Muscle of leg (tissue), 11 donors: ENCODE results near the gene CCDC188. TPM values are rescaled to one million over a fixed set of nuclear protein-coding genes. Genes with fewer than 3 reads are reported as not detected.

Experiments used
- DNase-seq: peaks from one replicate; pipeline ENCODE4 v3.0.0; 2013
- H3K27ac ChIP-seq: one replicate; pipeline ENCODE4 v1.5.1; 2013; ENCODE audit warnings: mild to moderate bottlenecking, low read length, control low read depth
- H3K27me3 ChIP-seq: one replicate; pipeline ENCODE4 v1.6.1; 2013; ENCODE audit warnings: low read length; ENCODE audit not compliant: control insufficient read depth, insufficient read depth
- H3K36me3 ChIP-seq: one replicate; pipeline ENCODE4 v1.6.1; 2013; ENCODE audit warnings: low read length; ENCODE audit not compliant: control insufficient read depth, insufficient read depth
- H3K4me1 ChIP-seq: one replicate; pipeline ENCODE4 v1.6.1; 2013; ENCODE audit warnings: low read length; ENCODE audit not compliant: control insufficient read depth, insufficient read depth
- H3K4me3 ChIP-seq: one replicate; pipeline ENCODE4 v1.5.1; 2013; ENCODE audit warnings: low read length, control low read depth
- H3K9me3 ChIP-seq: replicated peaks from 2 replicates; pipeline ENCODE4 v1.6.1; 2013; ENCODE audit warnings: low read depth, low read length; ENCODE audit not compliant: control insufficient read depth
- WGBS: methylation state at CpG from one replicate; pipeline ENCODE4 v1.1.5; 2013; ENCODE audit warnings: missing lambda C conversion rate; ENCODE audit not compliant: insufficient coverage; 5-methylcytosine and 5-hydroxymethylcytosine counted together
- polyA plus RNA-seq, 8 donors: library from polyadenylated mRNA; unstranded; fragments of 120-200 nt; gene quantifications; one replicate each; pipeline versions ENCODE4 v1.2.1 to v1.2.3, GENCODE V29; 2013; ENCODE audit warnings: inconsistent platforms in 1 of 8, low replicate concordance in 1 of 8; ENCODE audit not compliant: insufficient read length in 8 of 8, insufficient read depth in 1 of 8
- total RNA-seq: library from RNA; stranded (reverse); fragments of 120-200 nt; gene quantifications from one replicate; pipeline ENCODE4 v1.2.4, GENCODE V29; 2013

Gene CCDC188
- total and polyA plus RNA-seq, 9 donors, result 0.84 to 2.8 (median 1.5) TPM

DNA sequence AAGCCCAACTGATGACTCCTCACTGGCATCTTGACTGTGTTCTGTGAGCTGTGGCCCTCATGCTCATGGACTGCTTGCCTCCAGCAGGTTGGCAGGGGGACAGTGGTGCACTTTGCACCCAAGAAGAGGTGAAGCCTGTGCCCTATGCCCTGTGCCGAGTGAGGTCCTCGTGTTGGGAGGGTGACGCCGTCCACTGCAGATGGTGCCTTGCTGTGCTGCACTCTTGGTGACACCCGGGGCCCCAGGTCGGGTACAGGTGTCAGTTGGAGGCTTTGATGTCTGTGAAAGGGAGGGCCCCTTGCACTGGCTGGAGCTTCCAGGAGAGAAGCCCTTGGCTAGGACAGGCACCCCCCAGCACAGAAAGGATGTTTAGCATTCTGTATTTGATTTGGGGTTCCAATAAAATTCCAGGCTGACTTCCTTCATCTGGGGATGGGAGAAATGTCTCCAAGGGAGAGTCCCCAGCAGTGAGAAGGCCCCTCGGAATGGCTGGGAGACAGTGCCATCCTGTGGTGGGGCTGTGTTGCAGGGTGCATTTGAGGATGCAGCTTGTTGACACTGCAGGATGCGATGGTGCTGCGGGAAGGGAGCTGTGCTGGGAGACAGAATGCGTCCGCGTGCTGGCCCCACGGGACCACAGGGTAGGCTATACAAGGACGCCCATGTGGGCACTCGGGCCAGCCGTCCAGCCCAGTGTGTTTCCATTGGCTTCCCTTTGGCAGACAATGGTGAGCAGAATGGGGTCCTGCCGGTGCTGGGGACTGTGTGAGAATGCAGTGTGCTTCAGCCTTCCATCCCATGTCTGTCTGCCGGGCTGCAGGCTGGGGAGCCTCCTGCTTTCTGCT, 21.7 kb downstream of the CCDC188 start:
- DNase-seq, result no peak
- Histone ChIP-seq H3K36me3 (peaks cover 32% of the 10 kb centered on the region), H3K27ac (no peak overlapping the region), H3K27me3 (no peaks in the 10 kb centered on the region), H3K9me3 (no peaks in the 10 kb centered on the region), H3K4me1 (peaks cover 23% of the 10 kb centered on the region), H3K4me3 (no peak overlapping the region)
- WGBS, result 32% methylated on average over 17 of the region's 18 CpGs

DNA sequence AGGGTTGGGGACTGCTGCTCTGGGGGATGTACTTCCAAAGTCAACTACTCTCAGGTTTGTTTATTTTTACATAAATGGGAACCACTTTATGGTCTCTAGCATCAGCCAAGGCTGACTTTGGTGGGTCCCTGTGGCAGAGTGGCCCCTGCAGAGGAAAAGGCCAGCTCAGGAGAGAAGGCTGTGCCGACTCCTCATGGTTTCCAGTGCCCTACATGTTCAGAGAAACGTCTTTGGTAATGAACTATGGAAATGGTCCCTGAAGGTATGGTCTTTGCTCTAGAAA, 22.3 kb downstream of the CCDC188 start:
- H3K36me3 ChIP-seq, result peaks cover 37% of the 10 kb centered on the region
- no peaks in the 10 kb centered on the region for H3K27me3 ChIP-seq
- WGBS, result 80% methylated on average over 1 of the region's 2 CpGs
- H3K27ac ChIP-seq, result no peak overlapping the region
- DNase-seq, result no peak
- no peaks in the 10 kb centered on the region for H3K9me3 ChIP-seq
- peaks cover 17% of the 10 kb centered on the region for H3K4me1 ChIP-seq
- H3K4me3 ChIP-seq, result no peak overlapping the region

DNA sequence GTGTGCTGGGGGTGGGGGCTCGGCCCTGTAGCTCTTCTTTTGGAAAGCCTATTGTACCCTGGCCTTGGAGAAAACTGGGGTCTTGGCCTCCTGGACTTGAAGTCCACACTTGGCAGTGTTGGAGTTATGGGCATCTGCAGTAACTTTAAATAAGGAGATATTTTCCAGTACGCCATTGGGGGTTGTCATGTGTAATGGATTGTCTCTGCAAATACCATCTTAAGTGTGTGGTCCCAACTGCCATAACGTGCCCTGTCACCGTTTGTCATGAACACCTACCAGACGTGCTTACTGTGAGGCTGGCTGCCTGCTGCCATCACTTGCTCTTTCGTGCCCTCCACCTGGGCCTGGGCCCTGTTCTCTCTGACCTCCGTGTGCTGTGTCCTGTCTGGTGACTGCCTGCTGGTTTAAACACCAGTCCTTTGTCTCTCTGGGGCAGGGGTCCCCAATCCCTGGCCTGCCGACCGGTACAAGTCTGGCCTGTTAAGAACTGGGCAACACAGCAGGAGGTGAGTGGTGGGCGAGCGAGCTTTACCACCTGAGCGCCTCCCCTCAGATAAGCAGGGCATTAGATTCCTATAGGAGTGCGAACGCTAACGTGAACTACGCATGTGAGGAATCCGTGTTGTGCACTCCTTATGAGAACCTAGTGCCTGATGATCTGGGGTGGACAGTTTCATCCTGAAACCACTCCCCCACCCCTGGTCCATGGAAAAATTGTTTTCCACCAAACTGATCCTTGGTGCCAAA, 22.8 kb downstream of the CCDC188 start:
- no peaks in the 10 kb centered on the region for H3K9me3 ChIP-seq
- DNase-seq, result no peak
- 63% methylated on average over 11 of the region's 17 CpGs for WGBS
- H3K4me3 ChIP-seq, result no peak overlapping the region
- no peaks in the 10 kb centered on the region for H3K27me3 ChIP-seq
- H3K4me1 ChIP-seq, result peaks cover 14% of the 10 kb centered on the region
- no peak overlapping the region for H3K27ac ChIP-seq
- peaks cover 40% of the 10 kb centered on the region for H3K36me3 ChIP-seq

DNA sequence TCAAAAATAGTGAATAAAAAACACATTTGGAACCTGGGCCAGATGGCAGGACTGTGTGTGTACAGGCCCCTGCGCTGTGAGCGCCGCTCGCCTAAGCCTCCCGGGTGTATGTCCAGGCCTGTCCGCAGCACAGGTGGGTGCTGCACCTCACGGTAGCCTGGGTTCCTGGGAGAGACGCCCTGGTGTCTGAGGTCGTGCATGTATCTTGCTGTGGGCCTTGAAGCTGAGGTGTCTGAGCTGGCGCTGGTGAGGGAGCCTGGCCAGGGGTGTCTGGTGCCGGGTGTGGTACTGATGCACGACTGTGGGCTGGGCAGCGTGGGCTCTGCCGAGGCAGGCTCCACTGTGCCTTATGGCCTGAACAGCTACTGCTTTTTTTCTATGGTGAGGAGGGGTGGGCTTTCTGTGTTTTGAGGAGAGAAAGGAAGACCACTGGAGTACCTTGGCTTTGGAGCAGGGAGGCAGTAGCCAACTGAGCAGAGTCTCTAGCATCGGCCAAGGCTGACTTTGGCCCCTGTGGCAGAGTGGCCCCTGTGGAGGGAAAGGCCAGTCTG, 23.5 kb downstream of the CCDC188 start:
- peaks cover 41% of the 10 kb centered on the region for H3K36me3 ChIP-seq
- no peak for DNase-seq
- 76% methylated on average over 15 of the region's 15 CpGs for WGBS

DNA sequence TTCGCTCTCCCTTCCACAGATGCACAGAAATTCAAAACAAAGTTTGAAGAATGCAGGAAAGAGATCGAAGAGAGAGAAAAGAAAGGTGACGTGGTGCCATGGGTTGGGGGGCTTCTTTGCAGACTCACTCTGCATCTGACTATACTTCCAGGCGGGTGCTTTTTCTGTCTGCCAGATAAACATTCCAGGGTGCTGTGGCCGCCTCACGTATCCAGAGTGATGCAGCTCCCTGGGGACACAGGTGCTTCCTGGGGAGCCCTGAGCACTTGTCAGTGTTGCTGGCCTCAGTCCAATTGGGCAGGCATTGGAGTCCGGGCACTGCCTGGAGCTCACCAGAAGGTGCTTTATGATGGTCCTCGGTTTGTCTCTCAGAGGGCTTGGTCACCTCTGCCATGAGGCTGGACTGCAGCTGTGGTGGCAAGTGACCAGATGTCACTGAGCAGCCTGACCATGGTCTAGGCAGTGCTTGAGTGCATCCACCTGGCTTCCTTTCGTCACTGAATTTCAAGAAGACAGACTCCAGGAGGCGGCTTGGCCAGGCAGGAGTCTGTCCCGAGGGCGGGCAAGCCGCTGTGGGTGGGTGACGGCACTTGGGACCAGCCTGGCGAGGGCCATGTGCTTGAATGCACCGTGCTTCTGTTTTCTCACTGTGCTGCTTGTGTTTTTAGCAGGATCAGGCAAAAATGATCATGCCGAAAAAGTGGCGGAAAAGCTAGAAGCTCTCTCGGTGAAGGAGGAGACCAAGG, 24.4 kb downstream of the CCDC188 start:
- Histone ChIP-seq H3K4me3 (no peak overlapping the region), H3K27me3 (no peaks in the 10 kb centered on the region), H3K36me3 (peaks cover 50% of the 10 kb centered on the region), H3K27ac (no peak overlapping the region), H3K4me1 (peaks cover 4% of the 10 kb centered on the region), H3K9me3 (no peaks in the 10 kb centered on the region)
- 75% methylated on average over 14 of the region's 19 CpGs for WGBS
- DNase-seq, result no peak

More for the DNA sequence above, 23.5 kb downstream of the CCDC188 start:
- Histone ChIP-seq H3K4me3 (no peak overlapping the region), H3K9me3 (no peaks in the 10 kb centered on the region), H3K27me3 (no peaks in the 10 kb centered on the region), H3K4me1 (peaks cover 7% of the 10 kb centered on the region), H3K27ac (no peak overlapping the region)

DNA sequence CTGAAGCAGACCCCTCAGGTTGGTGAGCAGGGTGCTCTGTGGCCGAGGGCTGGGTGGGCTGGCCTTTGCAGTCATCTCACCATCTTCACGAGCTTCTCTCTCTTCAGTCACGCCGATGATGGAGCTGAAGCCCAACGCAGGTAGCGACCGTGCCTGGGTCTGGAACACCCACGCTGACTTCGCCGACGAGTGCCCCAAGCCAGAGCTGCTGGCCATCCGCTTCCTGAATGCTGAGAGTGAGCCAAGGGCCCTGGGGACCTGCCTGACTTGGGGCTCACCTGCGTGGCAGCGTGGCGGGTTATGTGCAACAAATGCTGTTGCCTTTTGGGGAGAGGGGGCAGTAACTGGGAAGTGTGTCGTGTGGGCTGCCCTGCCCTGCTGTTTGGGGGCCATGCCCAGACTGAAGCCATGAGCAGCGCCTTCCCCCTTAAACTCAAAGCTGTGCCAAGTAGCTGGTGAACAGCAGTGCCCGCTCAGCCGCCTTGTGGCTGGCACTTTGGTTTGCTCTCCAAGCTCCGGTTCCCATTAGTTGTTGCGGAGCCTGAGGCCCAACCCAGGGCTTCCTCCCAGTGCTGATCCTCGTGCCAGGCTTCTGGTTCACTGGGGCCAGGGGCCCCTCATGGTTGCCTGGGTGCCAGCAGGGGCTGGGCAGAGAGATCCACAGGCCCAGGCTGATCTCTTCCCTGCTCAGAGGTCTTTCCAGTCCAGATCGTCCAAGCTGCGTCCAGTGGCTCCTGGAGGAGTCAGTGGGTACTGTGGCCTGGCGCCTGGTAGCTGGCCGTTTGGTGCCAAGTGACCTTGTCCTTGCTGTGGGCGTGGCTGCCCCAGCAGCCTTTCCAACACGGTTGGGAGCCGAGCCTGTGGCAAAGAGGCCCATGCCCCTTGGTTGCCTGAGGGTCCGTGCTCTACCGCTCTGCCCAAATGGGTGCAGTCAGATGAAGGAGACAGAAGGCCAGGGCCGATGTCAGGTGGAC, 25.4 kb downstream of the CCDC188 start:
- Histone ChIP-seq H3K9me3 (no peaks in the 10 kb centered on the region), H3K27ac (no peak overlapping the region), H3K4me1 (no peaks in the 10 kb centered on the region), H3K4me3 (no peak overlapping the region), H3K27me3 (no peaks in the 10 kb centered on the region), H3K36me3 (peaks cover 58% of the 10 kb centered on the region)
- DNase-seq, result no peak
- WGBS, result 89% methylated on average over 18 of the region's 32 CpGs

DNA sequence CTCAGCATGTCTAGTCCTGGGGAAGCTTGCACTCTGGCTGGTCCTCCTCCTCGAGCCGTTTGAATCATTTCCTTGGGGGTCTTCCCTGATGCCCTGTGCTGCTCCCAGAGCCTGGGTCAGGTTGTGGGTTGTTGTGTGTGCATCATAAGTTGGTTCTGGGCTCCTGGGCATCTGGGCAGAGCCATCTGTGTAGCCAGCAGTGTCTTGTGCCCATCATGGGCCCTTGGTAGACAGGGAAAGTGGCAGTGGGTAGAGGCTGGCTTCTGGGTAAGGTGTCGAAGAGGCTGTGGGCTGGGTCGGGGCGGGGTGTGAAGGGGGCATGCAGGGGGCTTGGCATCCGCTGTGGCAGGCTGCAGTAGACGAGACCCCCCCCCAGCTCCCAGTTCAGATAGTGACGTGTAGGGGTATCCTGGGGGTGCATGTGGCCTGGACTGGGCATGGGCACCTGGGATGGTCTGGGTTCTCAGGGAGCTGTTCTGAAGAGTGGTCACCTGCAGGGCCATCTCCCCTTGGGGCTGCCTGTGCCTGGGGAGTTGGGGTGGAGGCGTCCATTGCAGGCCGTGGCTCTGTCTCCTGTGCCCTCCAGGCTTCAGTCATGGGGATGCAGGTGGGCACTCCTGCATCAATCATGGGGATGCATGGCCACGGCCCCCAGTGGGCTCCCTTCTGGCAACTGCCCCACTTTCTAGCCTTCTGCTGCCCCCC, 26.6 kb downstream of the CCDC188 start:
- Histone ChIP-seq H3K4me3 (no peak overlapping the region), H3K27ac (no peak overlapping the region), H3K27me3 (no peaks in the 10 kb centered on the region), H3K4me1 (peaks cover under 1% of the 10 kb centered on the region), H3K36me3 (peaks cover 71% of the 10 kb centered on the region), H3K9me3 (no peaks in the 10 kb centered on the region)
- no peak for DNase-seq
- 67% methylated on average over 3 of the region's 11 CpGs for WGBS

DNA sequence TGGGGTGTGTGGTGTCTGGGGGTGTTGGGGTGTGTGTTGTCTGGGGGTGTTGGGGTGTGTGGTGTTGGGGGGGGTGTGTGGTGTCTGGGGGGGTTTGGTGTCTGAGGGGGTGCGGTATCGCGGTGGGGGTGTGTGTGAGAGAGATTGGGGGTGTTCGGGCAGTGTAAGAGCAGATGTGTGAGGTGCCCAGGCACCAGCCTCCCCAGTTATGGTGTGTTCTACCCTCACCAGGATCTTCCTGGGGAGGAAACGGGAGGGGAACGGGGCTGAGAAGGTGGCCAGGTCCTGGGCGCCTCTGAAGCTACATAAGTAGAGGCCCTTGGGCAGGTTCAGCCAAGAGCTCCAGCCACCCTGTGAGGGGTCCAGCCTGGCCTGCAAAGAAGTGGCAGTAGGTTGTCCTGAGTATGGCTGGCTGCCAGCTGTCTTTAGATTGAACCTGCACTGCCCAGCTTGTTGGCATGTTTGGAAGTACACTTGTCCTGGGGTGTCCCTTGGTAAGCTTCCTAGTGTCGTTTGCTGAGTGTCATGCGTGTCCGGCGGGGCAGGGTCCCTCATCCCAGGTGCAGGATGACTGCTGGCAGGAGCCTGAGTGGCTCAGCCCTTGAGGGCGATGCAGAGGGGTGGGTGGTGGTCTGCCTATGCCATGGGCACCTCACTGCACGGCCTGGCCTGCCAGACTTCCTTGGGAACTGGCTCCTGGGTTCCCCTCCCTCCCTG, 27.3 kb downstream of the CCDC188 start:
- no peak for DNase-seq
- Histone ChIP-seq H3K27ac (no peak overlapping the region), H3K4me1 (peaks cover 5% of the 10 kb centered on the region), H3K4me3 (no peak overlapping the region), H3K36me3 (peaks cover 76% of the 10 kb centered on the region), H3K27me3 (no peaks in the 10 kb centered on the region), H3K9me3 (no peaks in the 10 kb centered on the region)
- WGBS, result 88% methylated on average over 10 of the region's 13 CpGs
